Naive B cell (primary cell): ENCODE measurements around the gene CNTN4. TPM values are rescaled to one million over a fixed set of nuclear protein-coding genes. Genes with fewer than 3 reads are reported as not detected.
A peak's percentile ranks its signal among the peaks of the same experiment; 100 is the strongest.

Source experiments
- ATAC-seq, 2 donors: fragments of 150-1000 bp; cut with Tn5 transposase; 2 replicates each; pipeline ENCODE4 v1.10.0; 2021; ENCODE audit warnings: low read depth in 2 of 2, mild to moderate bottlenecking in 2 of 2, moderate library complexity in 2 of 2
- DNase-seq: peaks from one replicate; pipeline ENCODE4 v3.0.0; 2022
- H3K27ac Mint-ChIP-seq, 6 donors: one replicate each; pipeline ENCODE4 v1.8.0; 2020 to 2022; ENCODE audit warnings: mild to moderate bottlenecking in 6 of 6, mixed read lengths in 6 of 6, moderate library complexity in 5 of 6, inconsistent platforms in 2 of 6
- H3K27me3 Mint-ChIP-seq, 3 donors: one replicate each; pipeline ENCODE4 v1.8.0; 2021 to 2022; ENCODE audit warnings: mixed read lengths in 3 of 3, mild to moderate bottlenecking in 1 of 3
- H3K36me3 Mint-ChIP-seq, 2 donors: one replicate each; pipeline ENCODE4 v1.8.0; 2020 to 2022; ENCODE audit warnings: mixed read lengths in 2 of 2, inconsistent platforms in 1 of 2, mild to moderate bottlenecking in 1 of 2
- H3K4me1 Mint-ChIP-seq, 3 donors: one replicate each; pipeline ENCODE4 v1.8.0; 2020 to 2022; ENCODE audit warnings: mixed read lengths in 3 of 3, inconsistent platforms in 1 of 3, mild to moderate bottlenecking in 1 of 3, moderate library complexity in 1 of 3
- H3K4me3 Mint-ChIP-seq, 8 donors: one replicate each; pipeline ENCODE4 v1.8.0; 2020 to 2022; ENCODE audit warnings: mild to moderate bottlenecking in 8 of 8, mixed read lengths in 8 of 8, moderate library complexity in 8 of 8, inconsistent platforms in 2 of 8
- H3K9me3 Mint-ChIP-seq, 7 donors: one replicate each; pipeline ENCODE4 v1.8.0; 2020 to 2022; ENCODE audit warnings: mixed read lengths in 7 of 7, mild to moderate bottlenecking in 5 of 7, inconsistent platforms in 2 of 7, moderate library complexity in 1 of 7
- polyA plus RNA-seq, 6 donors: library from polyadenylated mRNA; unstranded; fragments of 300-500 nt; fragmentation: Illumina TruSeq; gene quantifications; one replicate each; pipeline ENCODE4 v1.2.3, GENCODE V29; 2021; ENCODE audit warnings: low read depth in 6 of 6

Gene CNTN4
- polyA plus RNA-seq, 6 donors from 2014 or later: not detected

DNA sequence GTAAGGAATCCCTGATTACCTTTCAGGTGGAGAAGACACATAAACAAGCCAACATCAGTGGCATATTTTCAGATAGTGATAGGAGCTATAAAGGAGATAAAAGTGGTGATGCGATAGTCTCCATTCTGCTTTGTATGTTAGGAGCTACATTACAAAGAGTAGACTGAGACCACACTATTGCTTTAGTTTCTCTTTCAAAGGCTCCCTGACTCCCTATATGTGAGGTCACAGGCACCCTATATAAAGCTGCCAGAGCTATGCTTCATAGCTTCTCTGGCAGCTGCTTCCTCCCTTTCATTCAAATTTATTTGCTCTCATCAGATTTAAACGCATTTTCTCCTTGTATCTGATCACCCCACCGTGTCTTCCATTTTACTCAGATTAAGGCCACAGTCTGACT lies 544.9 kb downstream of the CNTN4 start:
- no peak overlapping the region for H3K27ac Mint-ChIP-seq
- H3K9me3 Mint-ChIP-seq: peaks cover 0 to 12% (median 1%) of the 10 kb centered on the region in 7 donors
- ATAC-seq (no peak), DNase-seq (no peak)
- peak overlapping the region in 1 of 8 donors; percentile 0 for H3K4me3 Mint-ChIP-seq
- H3K4me1 Mint-ChIP-seq: no peaks in the 10 kb centered on the region
- H3K36me3 Mint-ChIP-seq: no peaks in the 10 kb centered on the region
- H3K27me3 Mint-ChIP-seq: no peaks in the 10 kb centered on the region

DNA sequence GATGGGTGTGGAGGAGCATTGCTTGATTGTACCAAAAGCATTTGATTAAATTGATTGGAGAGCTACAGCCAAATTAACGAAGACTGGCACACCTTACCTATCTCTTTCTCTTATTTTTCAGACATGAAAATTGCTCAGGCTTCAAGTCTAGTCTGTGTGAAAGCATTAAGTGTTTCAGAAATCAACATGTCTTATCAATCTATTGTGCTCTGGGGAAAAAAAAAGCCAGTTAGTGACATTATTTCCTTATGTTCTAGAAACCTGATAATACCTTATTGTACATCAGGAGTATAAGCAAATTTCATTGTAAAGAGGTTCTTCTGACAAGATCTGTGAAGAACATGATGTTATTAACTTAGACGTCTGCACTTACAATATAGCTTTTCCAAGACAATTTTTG lies 546.3 kb downstream of the CNTN4 start:
- H3K9me3 Mint-ChIP-seq: peaks cover 0 to 8% (median 4%) of the 10 kb centered on the region in 7 donors
- H3K27ac Mint-ChIP-seq: no peak overlapping the region
- H3K36me3 Mint-ChIP-seq: no peaks in the 10 kb centered on the region
- ATAC-seq (no peak), DNase-seq (no peak)
- H3K4me1 Mint-ChIP-seq: no peaks in the 10 kb centered on the region
- no peaks in the 10 kb centered on the region for H3K27me3 Mint-ChIP-seq
- no peak overlapping the region for H3K4me3 Mint-ChIP-seq

DNA sequence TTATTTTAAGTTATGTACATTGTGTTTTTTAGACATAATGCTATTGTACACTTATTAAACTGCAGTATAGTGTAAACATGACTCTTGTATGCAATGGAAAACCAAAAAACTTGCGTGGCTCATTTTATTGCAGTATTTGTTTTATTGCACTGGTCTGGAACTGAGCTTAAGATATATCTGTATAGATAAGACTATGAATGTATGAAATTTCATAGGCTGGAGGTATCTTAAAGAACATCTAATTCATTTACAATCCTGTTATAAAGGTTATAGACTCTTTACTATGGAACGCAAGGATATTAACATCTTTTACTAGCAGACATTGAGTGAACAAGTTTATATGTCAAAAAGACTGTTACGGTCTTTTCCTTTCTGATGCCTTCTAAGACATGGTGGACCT lies 552.1 kb downstream of the CNTN4 start:
- no peaks in the 10 kb centered on the region for H3K36me3 Mint-ChIP-seq
- H3K4me1 Mint-ChIP-seq: no peaks in the 10 kb centered on the region
- no peak overlapping the region for H3K27ac Mint-ChIP-seq
- peaks cover 0 to 12% (median 5%) of the 10 kb centered on the region in 7 donors for H3K9me3 Mint-ChIP-seq
- H3K4me3 Mint-ChIP-seq: no peak overlapping the region
- ATAC-seq (no peak), DNase-seq (no peak)
- H3K27me3 Mint-ChIP-seq: no peaks in the 10 kb centered on the region

GRCh38 chr3:2652386-2652785 lies 553.7 kb downstream of the CNTN4 start:
- Mint-ChIP-seq H3K4me1 (no peaks in the 10 kb centered on the region), H3K27me3 (no peaks in the 10 kb centered on the region), H3K9me3 (peaks cover 0 to 10% (median 5%) of the 10 kb centered on the region in 7 donors), H3K4me3 (no peak overlapping the region), H3K27ac (no peak overlapping the region), H3K36me3 (no peaks in the 10 kb centered on the region)
- no peak for ATAC-seq
- DNase-seq: no peak

DNA sequence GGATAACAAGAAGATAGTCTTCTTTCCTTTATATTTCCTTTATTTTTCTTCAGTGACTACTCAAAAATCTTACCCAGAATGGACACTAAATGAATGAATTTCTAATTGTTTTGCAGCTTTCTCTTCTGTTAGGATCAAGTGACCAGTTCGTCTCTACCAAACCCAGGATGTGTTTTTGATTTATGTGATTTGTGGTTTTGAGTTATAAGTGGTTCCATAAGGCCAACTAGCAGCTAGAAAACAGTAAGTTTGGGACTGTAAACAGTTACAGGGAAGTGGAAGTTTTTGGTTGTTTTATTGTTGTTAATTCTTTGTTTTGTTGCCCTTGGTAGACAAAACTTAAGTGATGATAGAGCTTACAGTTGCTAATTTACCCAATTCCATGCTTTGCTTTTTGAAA lies 555.0 kb downstream of the CNTN4 start:
- no peak overlapping the region for H3K27ac Mint-ChIP-seq
- ATAC-seq: no peak

GRCh38 chr3:2655229-2655701 lies 556.6 kb downstream of the CNTN4 start:
- Mint-ChIP-seq H3K36me3 (no peaks in the 10 kb centered on the region), H3K4me1 (no peaks in the 10 kb centered on the region), H3K9me3 (peaks cover 0 to 7% (median 2%) of the 10 kb centered on the region in 7 donors), H3K4me3 (no peak overlapping the region), H3K27me3 (no peaks in the 10 kb centered on the region), H3K27ac (no peak overlapping the region)
- ATAC-seq (no peak), DNase-seq (no peak)

More for the DNA sequence above, 555.0 kb downstream of the CNTN4 start:
- H3K27me3 Mint-ChIP-seq: no peaks in the 10 kb centered on the region
- H3K4me3 Mint-ChIP-seq: no peak overlapping the region
- DNase-seq: no peak
- H3K9me3 Mint-ChIP-seq: peaks cover 0 to 10% (median 4%) of the 10 kb centered on the region in 7 donors
- H3K4me1 Mint-ChIP-seq: no peaks in the 10 kb centered on the region
- H3K36me3 Mint-ChIP-seq: no peaks in the 10 kb centered on the region

DNA sequence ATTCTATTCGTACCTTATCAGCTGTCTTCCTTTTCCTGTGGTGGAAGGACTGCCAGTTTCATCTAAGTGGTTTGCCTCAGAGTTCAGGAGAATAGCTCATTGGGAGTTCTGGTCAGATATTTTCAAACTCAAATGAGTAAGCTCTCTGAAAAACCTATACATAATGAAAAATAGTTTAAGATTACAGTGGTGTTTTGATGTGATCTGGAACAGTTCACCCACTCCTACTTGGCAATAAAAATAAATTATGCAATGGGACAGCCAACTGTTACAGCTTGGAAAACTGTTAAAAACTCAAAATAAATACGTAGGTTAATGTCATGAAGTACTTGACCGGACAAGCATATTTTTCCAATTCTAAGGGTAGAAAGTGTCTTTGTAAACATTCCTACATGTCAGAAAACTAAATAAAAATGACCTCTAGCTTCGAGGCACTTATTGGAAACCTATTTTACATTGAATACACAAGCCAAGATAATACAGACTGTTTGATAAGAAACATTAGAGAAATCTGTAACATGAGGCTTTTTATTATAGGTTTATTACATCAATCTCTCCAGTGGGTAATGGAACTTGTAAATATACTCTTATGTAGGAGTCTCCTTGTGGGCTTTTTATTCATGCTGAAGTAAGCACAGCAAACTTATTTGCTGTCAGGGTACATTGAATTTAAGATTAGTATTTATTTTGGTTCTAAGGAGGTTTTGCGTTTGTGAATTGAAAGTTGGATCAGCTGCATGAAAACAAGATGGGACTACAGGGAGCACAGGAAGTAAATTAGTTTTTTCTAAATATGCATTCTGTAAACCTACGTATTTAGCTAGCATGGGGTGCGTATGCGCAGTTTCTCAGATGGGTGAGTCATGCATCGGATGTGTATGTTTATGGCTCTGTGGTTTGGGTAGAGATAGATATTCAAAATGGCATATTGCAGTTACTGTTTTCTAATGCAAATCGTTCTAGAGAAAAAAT lies 558.4 kb downstream of the CNTN4 start:
- Mint-ChIP-seq H3K27me3 (no peaks in the 10 kb centered on the region), H3K4me1 (no peaks in the 10 kb centered on the region), H3K4me3 (no peak overlapping the region), H3K27ac (no peak overlapping the region), H3K9me3 (peaks cover 0 to 3% (median 0%) of the 10 kb centered on the region in 7 donors), H3K36me3 (no peaks in the 10 kb centered on the region)
- DNase-seq: no peak
- no peak for ATAC-seq

DNA sequence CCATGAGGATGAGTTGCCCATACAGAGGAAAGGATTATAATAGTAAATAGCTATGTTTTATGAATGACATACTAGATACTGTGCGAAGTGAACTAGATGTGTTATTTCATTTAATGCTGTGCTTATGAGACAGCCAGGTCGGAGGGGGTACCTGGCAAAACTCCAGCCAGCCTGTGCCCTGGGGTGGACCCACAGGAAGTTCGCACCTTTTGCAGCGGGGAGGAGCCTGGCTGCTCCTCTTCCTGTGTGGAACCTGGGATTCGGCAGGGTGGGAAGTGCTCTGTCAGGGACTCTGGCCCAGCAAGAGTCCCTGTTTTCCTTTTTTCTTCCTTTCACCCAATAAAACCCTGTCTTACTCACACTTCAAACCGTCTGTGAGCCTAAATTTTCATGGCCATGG lies 559.3 kb downstream of the CNTN4 start:
- Mint-ChIP-seq H3K27me3 (no peaks in the 10 kb centered on the region), H3K4me1 (no peaks in the 10 kb centered on the region), H3K4me3 (no peak overlapping the region), H3K36me3 (no peaks in the 10 kb centered on the region), H3K27ac (no peak overlapping the region), H3K9me3 (peaks cover 0 to 6% (median 0%) of the 10 kb centered on the region in 7 donors)
- DNase-seq (no peak), ATAC-seq (no peak)

- no peak for DNase-seq
- no peak for ATAC-seq
- Mint-ChIP-seq H3K4me3 (no peak overlapping the region), H3K27me3 (no peaks in the 10 kb centered on the region), H3K4me1 (no peaks in the 10 kb centered on the region), H3K27ac (no peak overlapping the region), H3K36me3 (no peaks in the 10 kb centered on the region), H3K9me3 (peaks cover 0 to 6% (median 0%) of the 10 kb centered on the region in 7 donors)
Measured at GRCh38 chr3:2659896-2660295, 561.2 kb downstream of the CNTN4 start.

DNA sequence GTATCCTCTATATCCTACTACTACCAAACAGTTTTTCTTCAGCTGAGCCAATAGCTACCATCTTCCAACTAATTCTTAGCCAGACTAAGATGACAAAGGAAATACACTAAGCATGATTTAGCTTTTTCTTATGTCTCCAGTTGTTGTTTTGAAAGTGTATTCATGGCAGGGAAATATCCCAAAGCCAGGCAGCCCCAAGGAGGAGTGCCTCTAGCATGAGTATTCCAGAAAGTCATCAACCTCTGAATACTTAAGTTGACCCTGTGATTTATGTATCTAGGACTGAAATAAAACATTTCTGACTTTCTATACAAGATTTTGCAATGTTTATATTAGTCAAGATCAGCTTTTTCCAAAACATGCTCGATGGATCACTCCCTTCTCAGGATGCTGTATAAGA lies 562.4 kb downstream of the CNTN4 start:
- no peaks in the 10 kb centered on the region for H3K27me3 Mint-ChIP-seq
- no peaks in the 10 kb centered on the region for H3K36me3 Mint-ChIP-seq
- no peak overlapping the region for H3K27ac Mint-ChIP-seq
- H3K9me3 Mint-ChIP-seq: peaks cover 0 to 6% (median 0%) of the 10 kb centered on the region in 7 donors
- no peak overlapping the region for H3K4me3 Mint-ChIP-seq
- no peak for ATAC-seq
- H3K4me1 Mint-ChIP-seq: no peaks in the 10 kb centered on the region
- DNase-seq: no peak

DNA sequence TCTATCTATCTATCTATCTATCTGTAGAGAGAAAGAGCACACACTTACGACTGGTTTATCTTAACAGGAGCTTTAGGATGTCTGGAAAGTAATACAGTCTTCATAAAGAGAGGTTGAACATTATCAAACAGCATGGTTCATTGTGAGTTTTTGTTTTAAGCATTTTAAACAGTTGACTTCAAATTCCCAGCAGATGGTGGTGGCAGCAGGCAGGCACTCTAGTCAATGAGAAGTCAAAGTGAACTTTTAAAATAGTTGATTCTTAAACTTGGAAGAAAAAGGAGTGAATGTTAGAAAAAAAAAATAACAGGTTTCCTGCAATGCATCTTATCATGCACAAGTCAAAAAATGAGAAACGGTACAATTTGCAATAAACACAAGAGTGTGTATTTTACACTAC lies 578.8 kb downstream of the CNTN4 start:
- H3K4me3 Mint-ChIP-seq: no peak overlapping the region
- H3K27ac Mint-ChIP-seq: no peak overlapping the region
- no peaks in the 10 kb centered on the region for H3K4me1 Mint-ChIP-seq
- no peak for ATAC-seq
- no peaks in the 10 kb centered on the region for H3K27me3 Mint-ChIP-seq
- DNase-seq: no peak
- H3K9me3 Mint-ChIP-seq: peaks cover 0 to 4% (median 0%) of the 10 kb centered on the region in 7 donors
- H3K36me3 Mint-ChIP-seq: no peaks in the 10 kb centered on the region

DNA sequence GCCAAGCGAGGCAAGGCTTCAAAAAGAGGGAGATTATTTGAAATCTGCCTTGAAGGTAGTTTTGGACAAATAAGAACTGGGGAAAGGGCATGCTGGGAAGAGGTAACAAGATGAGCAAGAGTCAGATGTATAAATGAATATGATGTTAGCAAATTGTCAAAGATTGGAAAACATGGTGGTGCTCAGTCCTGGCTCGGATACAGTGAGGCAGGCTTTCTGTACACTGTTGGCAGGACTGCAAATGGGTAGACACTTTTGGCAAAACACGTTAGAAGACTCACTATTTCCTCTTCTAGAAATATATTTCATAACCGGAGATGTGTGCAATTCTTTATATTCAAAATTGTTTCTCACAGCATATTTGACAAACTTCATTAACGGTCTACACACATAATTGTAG lies 581.6 kb downstream of the CNTN4 start:
- no peaks in the 10 kb centered on the region for H3K36me3 Mint-ChIP-seq

DNA sequence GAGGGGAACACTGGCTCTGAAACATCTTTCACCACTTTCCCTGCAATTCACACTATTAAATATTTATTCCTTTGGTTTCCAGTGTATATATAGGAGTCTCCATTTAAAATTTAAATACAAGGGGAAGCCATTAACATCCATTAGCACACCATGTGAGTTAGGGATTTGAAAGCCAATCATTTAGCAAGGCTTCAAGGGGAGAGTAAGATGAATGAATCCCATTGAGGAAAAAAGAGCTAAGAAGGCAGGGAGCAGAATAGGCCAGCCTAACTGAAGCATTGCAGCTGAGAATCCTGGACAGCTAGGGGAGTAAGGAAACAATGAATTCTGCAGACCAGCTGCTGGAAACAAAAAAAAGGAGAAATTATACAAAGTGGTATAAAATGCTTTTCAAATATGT lies 585.4 kb downstream of the CNTN4 start:
- no peak overlapping the region for H3K27ac Mint-ChIP-seq
- H3K9me3 Mint-ChIP-seq: no peaks in the 10 kb centered on the region
- no peak for ATAC-seq
- H3K36me3 Mint-ChIP-seq: no peaks in the 10 kb centered on the region
- no peaks in the 10 kb centered on the region for H3K4me1 Mint-ChIP-seq
- H3K4me3 Mint-ChIP-seq: no peak overlapping the region
- no peak for DNase-seq
- H3K27me3 Mint-ChIP-seq: no peaks in the 10 kb centered on the region

More for the DNA sequence above, 581.6 kb downstream of the CNTN4 start:
- ATAC-seq: no peak
- Mint-ChIP-seq H3K9me3 (peaks cover 0 to 2% (median 0%) of the 10 kb centered on the region in 7 donors), H3K4me3 (no peak overlapping the region), H3K27me3 (no peaks in the 10 kb centered on the region), H3K4me1 (no peaks in the 10 kb centered on the region), H3K27ac (no peak overlapping the region)
- no peak for DNase-seq

DNA sequence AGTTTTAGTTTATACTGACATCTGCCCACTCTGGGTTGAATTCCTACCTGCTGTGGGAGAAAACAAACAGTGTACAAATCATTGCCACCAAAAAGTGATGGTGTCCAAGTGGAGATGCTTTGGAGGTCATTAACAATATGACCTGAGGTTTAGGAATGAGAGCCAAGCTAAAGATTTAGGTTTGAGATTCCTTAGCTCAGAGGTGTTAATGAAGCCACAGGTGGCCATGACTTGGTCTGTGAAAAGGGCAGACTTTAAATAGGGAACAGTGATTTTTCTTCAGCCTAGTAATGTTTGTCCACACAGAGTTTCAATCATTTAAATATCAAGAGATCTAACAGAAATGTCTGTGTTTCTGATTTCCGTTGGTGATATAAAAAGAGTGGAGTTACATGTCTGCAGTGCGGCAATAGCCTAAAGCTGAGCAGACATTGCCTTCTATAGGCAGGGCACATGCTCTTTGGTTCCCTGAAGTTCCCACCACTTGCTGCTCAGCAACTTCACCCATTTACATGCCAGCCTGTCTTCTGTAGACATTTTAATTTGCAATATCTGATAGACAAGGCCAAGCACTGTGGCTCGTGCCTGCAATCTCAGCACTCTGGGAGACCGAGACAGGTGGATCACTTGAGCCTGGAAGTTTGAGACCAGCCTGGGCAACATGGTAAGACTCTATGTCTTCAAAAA lies 588.3 kb downstream of the CNTN4 start:
- H3K27ac Mint-ChIP-seq: no peak overlapping the region
- H3K27me3 Mint-ChIP-seq: no peaks in the 10 kb centered on the region
- DNase-seq (no peak), ATAC-seq (no peak)
- H3K4me1 Mint-ChIP-seq: no peaks in the 10 kb centered on the region
- H3K4me3 Mint-ChIP-seq: no peak overlapping the region
- no peaks in the 10 kb centered on the region for H3K36me3 Mint-ChIP-seq
- H3K9me3 Mint-ChIP-seq: peaks cover 0 to 5% (median 0%) of the 10 kb centered on the region in 7 donors
